NCI-H69 (cell line): ENCODE results near the gene WDR6.

Experiments used
- DNase-seq: peaks from one replicate; lab custom pipeline; 2025; lab: John Stamatoyannopoulos, UW

The WDR6 gene

DNA sequence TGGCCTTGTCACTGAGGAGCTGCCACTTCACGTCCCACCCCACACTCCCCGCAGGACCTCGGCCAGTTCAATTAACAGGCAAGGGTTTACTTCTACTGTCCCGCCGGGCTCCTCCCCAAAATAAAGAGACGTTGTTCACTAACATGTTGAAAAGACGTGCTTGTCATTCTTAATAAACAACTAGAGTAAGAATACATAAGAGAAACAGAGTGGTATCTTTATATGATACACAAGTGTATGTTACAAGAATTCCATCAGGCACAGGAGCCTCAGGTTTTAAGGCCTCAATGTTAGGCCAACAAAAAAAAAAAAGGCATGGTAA lies 22.3 kb downstream of the WDR6 start:
- DNase-seq, result no peak

DNA sequence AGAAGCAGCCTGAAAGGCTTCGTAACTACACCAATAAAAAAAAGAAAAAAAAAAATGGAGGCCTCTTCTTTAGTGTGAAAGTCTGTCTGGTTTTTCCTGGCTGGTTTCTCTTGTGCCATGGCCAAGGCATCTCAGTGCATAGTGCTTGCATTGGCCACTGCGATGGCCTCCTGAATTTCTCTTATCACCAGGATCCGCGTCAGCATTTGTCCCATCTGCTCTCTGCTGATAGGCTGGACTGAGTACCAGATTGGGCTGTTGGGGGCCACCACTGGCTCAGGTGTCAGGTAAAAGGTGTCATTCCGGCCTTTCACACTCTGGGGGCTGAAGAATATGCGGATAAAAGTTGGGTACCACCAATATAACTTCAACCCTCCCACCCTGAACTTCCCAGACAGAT lies 23.1 kb downstream of the WDR6 start:
- DNase-seq, result no peak

DNA sequence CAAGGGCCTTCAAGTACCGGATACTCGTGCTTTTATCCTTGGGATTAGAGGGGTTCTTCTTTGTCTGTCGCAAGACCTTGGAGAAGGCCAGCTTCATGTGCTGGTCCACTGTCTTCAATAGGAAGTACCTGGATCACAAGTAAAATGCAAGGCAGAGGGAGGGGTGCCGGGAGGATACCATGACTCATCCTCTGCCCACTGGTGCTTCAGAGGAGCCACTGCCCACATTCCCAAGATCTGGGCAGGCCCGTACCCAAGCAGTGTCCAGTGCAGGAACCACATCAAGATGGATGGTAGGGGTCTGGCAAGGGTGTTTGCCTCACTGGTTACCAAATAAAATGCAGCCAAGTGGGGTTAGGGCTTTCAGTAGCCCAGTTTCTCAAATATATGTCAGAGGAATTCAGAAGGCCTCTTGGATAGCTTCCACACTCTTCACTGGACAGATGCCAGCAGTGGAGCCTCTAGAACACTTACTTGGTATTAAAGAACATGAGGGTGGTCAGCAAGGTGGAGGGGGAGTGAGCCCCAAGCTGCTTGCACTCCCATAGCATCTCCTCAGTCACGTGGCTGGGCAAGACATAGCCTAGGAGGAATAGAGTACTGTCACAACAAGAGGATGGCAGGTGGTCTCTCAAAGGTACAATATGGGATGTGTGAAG lies 25.6 kb downstream of the WDR6 start:
- no peak for DNase-seq

DNA sequence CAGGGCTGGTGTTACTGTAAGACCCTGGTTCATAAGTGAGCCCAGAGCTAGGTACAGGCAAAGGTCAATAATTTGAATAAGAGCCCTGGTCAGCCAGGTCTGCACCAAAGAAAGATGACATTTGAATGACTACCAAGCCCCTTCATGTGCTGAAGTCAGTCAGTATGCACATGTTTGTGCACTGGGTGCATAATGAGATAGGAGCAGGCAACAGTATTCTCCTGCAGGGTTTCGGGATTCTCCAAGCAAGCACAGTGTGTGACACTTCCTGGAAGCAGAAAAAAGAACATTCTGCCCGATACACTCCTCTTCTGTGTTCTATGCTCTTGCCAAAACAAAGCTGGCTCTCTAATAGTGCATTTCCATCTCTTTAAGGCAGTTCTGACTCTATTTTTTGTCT lies 27.5 kb downstream of the WDR6 start:
- DNase-seq, result no peak

DNA sequence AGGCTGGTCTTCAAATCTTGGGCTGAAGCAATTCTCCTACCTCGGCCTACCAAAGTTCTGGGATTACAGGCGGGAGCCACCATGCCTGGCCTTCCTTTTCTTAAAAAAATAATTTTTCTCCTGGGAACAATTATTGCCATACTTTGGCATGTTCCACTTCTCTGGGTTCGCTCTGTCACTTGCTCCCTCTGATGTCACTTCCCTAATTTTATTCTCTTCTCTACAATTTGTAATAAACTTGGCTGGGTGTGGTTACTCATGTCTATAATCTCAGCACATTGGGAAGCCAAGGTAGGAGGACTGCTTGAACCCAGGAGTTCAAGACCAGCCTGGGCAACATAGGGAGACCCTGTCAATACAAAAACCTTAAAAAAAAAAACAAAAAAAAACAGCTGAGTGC lies 28.1 kb downstream of the WDR6 start:
- no peak for DNase-seq

DNA sequence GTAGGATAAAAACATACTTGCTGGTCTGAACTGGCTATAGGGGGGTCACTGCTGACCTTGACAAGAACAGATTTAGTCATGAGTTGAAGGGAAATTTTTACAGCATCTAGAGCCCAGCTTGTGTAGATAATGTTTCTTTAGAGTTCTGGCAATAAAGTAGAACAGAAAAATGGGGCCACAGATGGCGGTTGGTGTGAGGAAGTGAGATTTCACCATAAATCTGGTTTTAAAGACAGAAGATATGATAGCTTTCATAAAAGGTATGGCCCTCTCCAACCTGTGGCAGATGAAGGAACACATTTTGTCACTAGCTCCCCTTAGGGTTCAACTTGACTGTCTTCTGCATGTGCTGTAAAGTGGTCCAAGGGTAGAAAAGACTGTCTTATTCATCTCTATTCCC lies 46.4 kb downstream of the WDR6 start:
- DNase-seq, result no peak

DNA sequence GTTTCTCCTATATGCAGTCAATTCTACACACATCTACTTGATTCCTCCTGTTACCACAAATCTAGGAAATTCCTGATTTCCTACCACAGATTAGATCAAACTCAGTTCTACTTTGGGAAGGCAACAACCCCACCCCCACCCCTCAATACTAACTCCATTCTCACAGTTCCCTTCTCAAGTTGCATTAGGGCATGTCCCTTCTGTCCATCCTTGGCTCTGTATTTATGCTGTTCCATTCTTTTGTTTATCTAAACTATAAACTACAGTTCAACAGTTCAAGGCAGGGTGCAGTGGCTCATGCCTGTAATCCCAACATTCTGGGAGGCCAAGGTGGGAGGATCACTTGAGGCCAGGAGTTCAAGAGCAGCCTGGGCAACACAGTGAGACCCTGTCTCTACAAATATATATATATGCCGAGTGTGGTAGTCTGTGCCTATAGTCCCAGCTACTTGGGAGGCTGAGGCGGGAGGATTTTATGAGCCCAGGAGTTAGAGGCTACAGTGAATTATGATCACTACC lies 47.2 kb downstream of the WDR6 start:
- no peak for DNase-seq

DNA sequence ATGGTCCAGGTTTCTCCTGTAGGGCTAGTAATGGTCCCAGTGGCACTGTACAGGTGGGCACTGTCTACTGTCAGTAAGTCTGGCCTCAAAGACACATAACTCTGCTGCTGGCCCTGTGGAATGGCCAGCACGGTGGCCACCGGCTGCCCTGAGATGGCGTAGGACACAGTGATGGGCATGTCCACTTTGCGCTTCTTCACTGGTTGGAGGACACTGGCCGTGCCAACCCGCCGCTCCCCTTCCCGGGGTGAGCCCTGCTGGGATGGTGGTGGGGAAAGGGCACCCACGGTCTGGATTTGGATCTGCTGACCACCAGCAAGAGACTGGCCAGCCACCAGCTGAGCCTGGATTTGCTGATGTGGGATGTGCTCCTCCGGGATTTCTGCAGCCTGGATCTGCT lies 50.1 kb downstream of the WDR6 start:
- no peak for DNase-seq

DNA sequence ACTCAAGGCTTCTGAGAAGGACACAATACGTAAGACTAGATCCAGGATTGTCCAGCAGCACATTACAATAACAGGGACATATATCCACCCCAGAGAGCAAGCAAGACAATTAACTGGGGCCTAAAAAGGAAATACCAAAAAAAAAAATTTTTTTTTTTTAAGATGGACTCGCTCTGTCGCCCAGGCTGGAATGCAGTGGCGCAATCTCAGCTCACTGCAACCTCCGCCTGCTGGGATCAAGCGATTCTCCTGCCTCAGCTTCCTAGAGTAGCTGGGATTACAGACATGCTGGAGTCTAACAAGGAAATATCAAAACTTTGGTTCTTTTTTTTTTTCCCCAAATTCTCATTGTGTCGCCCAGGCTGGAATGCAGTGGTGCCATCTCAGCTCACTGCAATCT lies 50.8 kb downstream of the WDR6 start:
- no peak for DNase-seq
